GM19324 (cell line): Measurements from ENCODE around the gene PARD3.
"Not testable (repeated sequence)": the region's sequence is repeated elsewhere in the genome, so short reads cannot be mapped to it uniquely, and the experiment has no call there.

ENCODE experiments used
- ATAC-seq: cut with Tn5 transposase; IDR thresholded peaks from one replicate; pipeline ENCODE4 v1.9.1; 2021; ENCODE audit warnings: mild to moderate bottlenecking, moderate library complexity; ENCODE audit not compliant: unreplicated experiment, low FRiP score

Gene PARD3

DNA sequence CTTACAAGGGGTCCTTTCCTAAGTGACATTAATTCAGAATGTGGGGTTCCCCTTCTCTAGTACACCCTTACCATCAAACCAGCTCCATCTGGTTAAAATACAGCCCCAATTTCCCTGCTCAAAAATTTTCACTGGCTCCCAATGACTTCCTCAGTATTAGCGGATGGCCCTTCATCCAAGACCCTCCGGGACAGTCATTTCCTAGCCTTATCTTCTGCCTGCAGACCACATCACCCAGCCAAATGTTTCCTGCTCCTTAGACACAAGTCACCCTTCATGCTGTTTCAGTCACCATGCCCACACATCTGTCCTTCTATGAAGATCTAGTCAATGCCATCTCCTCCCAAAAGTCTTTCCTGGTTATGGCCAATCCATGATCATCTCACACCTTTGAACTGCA, 45.2 kb downstream of the PARD3 start:
- ATAC-seq, result no peak

DNA sequence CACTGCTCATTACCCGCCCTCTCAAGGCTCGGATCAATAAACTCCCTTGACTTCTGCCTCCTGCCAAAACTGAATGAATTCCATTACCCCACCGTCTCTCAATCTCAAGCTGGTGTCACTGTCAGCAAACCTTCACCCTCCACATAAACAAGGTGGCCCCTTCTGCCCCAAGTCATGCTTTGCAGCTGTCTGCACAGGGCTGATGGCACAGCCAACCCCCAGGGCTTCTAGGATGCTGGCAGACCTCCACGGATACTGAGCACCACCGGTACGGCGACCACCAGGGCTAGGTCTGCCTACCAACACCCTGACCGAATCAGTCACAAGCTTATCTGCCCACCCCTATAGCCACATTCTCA, 46.1 kb downstream of the PARD3 start:
- no peak for ATAC-seq

GRCh38 chr10:34768261-34768971, 46.7 kb downstream of the PARD3 start:
- no peak for ATAC-seq

DNA sequence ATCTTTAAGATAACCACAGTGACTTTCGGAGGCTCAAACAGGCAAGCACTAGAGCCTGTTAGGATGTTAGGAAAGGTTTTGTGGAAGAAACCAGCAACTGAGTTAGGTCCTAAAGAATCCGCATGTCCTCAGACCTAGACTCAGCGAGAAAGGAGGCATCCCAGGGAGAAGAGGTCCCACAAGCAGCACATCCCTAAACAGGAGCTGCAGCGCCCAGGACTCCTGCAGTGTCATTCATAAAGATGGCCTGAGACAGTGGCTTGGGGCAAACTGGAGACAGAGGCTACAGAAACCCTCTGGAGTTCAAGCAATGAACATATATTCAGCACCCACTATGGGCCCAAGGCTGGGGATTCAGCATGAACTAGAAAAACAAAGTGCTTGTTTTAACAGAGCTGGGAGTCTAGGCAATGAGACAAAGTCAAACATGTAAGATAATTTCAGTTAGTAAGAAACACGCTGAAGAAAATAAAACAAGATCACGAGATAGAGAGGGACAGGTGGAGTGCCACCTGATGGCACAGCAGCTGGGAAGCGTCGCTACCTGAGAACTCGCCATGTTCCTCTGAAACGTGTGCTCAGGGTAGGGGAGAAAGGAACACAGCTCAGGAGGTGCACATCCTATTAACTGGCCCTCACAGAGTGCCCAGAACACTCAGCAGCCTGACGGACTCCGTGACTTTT, 48.1 kb downstream of the PARD3 start:
- ATAC-seq, result no peak

- no peak for ATAC-seq
These were observed 48.9 kb downstream of the PARD3 start for GRCh38 chr10:34766266-34766600.

DNA sequence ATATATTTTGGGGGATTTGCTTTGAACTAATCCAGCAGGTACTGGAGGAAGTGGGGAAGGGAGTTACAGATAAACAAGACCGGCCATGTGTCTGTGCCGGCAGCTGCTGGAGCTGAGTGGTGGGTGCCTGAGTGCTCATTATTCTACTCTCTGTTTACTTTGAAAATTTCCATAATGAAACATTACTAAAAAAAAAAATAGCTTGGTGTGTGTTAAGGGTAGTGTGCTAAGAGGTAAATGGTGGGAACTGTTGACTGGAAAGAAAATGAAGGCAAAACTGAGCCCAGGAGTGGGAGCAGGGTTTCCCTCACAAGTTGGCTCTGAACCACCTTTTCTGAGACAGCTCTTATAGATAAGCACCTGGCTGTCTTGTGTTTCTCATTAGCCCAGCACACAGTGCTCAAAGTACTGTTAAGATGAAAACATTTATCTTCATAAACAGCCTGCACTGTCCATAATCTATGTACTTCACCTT, 50.6 kb downstream of the PARD3 start:
- no peak for ATAC-seq

GRCh38 chr10:34762603-34763299, 52.3 kb downstream of the PARD3 start:
- no peak for ATAC-seq

DNA sequence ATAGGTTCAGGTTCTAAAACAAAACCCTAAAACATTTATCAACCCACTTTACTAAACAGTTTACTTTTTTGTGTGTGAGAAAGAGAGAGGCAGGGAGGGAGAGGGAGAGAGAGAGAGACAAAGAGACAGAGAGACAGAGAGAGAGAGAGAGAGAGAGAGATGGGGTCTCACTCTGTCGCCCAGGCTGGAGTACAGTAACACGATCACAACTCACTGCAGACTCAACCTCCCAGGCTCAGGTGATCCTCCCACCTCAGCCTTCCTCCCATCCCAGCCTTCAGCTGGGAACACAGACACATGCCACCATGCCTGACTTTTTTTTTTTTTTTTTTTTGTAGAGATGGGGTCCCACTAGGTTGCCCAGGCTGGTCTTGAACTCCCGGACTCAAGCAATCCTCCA, 52.9 kb downstream of the PARD3 start:
- no peak for ATAC-seq

DNA sequence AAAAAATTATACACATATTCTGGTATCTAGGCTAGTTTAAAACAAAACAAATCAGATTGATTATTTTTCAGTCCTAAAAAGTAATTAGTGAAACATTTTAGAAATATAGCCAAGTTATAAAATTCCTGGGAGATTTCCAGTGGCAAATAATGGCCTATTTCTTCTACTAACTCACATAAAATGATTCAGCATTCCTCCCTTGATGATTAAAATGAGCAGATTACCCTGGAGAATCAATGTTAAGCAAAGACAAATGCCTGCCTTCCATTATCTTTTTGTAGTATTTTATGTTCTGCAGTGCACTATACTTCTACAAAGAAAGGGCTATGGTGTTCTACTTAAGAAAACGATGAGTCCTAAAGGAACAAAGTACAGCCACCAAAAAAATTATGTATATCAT, 53.6 kb downstream of the PARD3 start:
- no peak for ATAC-seq

- no peak for ATAC-seq
These were observed 54.5 kb downstream of the PARD3 start for GRCh38 chr10:34760606-34761005.

GRCh38 chr10:34759837-34760215, 55.3 kb downstream of the PARD3 start:
- ATAC-seq, result no peak

DNA sequence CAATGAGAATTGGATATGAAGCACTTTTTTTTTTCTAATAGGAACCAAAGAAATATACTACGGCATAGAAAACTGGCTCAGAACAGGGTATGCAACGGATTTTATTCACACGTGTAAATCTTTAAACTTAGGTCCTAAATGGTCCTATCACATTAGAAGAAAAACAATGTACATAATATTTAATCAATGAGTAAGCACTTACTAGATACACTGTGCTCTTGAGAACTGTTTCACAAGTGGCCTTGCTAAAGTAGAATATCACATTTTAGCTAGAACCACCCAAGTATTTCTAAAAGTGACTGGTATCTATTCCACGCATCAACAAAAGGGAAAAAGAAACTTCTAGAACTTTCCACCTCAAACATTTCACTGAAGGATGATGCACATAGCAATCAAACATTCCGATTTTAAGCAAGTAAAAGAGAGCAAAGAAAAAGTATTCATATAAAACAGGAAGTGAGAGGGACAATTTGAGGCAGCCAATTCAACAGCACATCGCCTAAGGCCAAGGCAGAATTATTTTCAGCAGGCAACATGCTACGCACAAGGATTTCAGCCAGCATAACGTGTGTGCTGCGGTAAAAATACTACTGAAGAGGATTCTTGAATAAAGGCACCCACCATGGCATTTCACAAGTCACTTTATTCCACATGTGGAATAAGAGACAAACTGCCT, 55.8 kb downstream of the PARD3 start:
- ATAC-seq, result no peak

DNA sequence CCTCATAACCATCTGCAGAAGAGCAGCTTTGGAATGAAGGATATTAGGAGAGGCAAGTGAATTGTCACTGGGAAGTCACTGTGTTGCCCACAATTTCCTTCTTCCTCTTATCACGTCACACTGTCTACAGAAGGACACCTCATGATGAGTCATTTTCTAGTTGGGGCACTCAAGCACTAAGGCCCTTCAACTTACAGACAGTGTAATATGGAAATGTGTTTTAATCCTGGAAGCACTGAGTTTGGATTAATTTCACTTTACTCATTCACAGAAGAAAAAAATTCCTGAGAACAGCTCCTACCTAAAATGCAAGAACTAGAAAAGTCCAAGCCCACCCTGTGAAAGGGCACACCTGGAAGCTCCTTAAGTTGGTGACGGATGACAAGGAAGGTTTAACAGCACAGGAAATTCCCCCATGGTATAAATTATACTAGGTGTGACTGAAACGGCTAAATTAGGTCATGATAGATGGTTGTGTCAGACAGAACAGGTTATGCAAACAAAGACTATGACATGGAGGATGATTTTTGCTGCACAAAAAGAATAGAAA, 56.6 kb downstream of the PARD3 start:
- no peak for ATAC-seq

- no peak for ATAC-seq
These were observed 57.2 kb downstream of the PARD3 start for GRCh38 chr10:34757933-34758332.

GRCh38 chr10:34757181-34757580, 57.9 kb downstream of the PARD3 start:
- not testable (repeated sequence) for ATAC-seq

GRCh38 chr10:34756584-34756983, 58.5 kb downstream of the PARD3 start:
- ATAC-seq, result no peak

GRCh38 chr10:34753014-34753757, 61.9 kb downstream of the PARD3 start:
- no peak for ATAC-seq

DNA sequence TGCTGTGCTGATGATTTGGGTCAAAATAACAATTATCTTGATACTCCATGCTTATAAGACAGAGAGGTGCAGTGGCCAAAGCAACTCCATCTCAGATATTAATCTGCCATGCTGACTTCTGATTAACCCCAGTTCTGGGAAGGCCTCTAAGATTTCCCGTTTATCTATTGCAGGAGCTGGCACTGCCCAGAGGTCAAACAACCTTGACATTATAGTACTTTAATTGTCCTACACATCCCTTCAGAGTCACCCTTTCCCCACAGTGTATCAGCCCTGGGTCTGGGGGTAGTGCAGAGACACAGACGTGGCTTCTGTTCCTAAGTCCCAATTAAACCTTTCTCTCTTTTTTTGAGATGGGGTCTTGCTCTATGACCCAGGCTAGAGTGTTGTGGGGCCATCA, 63.8 kb downstream of the PARD3 start:
- ATAC-seq, result no peak

DNA sequence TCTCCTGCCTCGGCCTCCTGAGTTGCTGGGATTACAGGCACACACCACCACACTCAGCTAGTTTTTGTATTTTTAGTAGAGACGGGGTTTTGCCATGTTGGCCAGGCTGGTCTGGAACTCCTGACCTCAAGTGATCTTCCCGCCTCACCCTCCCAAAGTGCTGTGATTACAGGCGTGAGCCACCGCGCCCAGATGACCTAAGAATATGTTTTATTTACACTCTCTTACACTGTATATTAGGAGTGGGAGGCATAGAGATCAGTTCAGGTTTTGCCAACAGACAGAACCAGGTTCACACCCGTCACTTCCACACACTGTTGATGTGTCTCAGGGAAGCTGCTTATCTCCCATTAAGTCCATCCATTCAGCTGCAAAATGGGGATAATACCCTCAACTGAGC, 64.3 kb downstream of the PARD3 start:
- not testable (repeated sequence) for ATAC-seq

- ATAC-seq, result no peak
These were observed 66.3 kb downstream of the PARD3 start for GRCh38 chr10:34748767-34749166.
